Large intestine (tissue), 12 donors: ENCODE measurements around the gene ERCC6L2. TPM values are rescaled to one million over a fixed set of nuclear protein-coding genes. Genes with fewer than 3 reads are reported as not detected.

Experiments
- DNase-seq, 2 donors: peaks; one replicate each; pipeline versions ENCODE4 v3.0.0 to v3.0.0-alpha.2; 2013
- H3K27ac ChIP-seq: one replicate; pipeline ENCODE4 v1.5.1; 2013; ENCODE audit warnings: low read length
- H3K27me3 ChIP-seq: 2 replicates; pipeline ENCODE4 v1.6.1; 2013; ENCODE audit warnings: low read length; ENCODE audit not compliant: control insufficient read depth, insufficient read depth
- H3K36me3 ChIP-seq: 2 replicates; pipeline ENCODE4 v1.6.1; 2013; ENCODE audit warnings: low read length; ENCODE audit not compliant: control insufficient read depth, insufficient read depth
- H3K4me1 ChIP-seq: one replicate; pipeline ENCODE4 v1.6.1; 2013; ENCODE audit warnings: low read length; ENCODE audit not compliant: control insufficient read depth, insufficient read depth
- H3K4me3 ChIP-seq: one replicate; pipeline ENCODE4 v1.5.1; 2013; ENCODE audit warnings: low read length
- H3K9me3 ChIP-seq: one replicate; pipeline ENCODE4 v1.6.1; 2013; ENCODE audit warnings: mild to moderate bottlenecking, low read depth, low read length, moderate library complexity; ENCODE audit not compliant: control insufficient read depth
- WGBS: methylation state at CpG from one replicate; pipeline ENCODE4 v1.1.5; 2013; ENCODE audit warnings: low lambda C conversion rate; ENCODE audit not compliant: insufficient coverage; 5-methylcytosine and 5-hydroxymethylcytosine counted together
- long read RNA-seq, 11 donors: transcript quantifications; one replicate each; lab custom pipeline, GENCODE V29; 2026
- polyA plus RNA-seq: library from polyadenylated mRNA; unstranded; fragments of 120-200 nt; gene quantifications from one replicate; pipeline ENCODE4 v1.2.1, GENCODE V29; 2013

Gene ERCC6L2, protein sequence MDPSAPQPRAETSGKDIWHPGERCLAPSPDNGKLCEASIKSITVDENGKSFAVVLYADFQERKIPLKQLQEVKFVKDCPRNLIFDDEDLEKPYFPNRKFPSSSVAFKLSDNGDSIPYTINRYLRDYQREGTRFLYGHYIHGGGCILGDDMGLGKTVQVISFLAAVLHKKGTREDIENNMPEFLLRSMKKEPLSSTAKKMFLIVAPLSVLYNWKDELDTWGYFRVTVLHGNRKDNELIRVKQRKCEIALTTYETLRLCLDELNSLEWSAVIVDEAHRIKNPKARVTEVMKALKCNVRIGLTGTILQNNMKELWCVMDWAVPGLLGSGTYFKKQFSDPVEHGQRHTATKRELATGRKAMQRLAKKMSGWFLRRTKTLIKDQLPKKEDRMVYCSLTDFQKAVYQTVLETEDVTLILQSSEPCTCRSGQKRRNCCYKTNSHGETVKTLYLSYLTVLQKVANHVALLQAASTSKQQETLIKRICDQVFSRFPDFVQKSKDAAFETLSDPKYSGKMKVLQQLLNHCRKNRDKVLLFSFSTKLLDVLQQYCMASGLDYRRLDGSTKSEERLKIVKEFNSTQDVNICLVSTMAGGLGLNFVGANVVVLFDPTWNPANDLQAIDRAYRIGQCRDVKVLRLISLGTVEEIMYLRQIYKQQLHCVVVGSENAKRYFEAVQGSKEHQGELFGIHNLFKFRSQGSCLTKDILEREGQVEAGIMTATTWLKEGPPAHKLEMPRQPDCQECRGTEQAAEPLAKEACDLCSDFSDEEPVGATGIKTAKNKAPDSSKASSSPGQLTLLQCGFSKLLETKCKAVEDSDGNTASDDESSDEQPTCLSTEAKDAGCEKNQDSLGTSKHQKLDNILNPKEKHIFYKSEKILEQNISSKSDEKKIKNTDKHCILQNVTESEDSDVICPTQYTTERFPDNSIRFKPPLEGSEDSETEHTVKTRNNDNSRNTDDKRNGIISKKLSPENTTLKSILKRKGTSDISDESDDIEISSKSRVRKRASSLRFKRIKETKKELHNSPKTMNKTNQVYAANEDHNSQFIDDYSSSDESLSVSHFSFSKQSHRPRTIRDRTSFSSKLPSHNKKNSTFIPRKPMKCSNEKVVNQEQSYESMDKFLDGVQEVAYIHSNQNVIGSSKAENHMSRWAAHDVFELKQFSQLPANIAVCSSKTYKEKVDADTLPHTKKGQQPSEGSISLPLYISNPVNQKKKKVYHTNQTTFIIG (N-terminal part only)
- 29.2 TPM for polyA plus RNA-seq
- long read RNA-seq, donor 1 = 0 reads
- long read RNA-seq, donor 2, full-length matches to known transcripts = 1 of 7 reads
- long read RNA-seq, donor 2, partial matches to known transcripts = 6 of 7 reads
- long read RNA-seq, donor 2, other reads (novel, unspliced or antisense) = 0 of 7 reads
- long read RNA-seq, donor 3 = 0 reads
- long read RNA-seq, donor 4 = 0 reads
- long read RNA-seq, donor 5 = 0 reads
- long read RNA-seq, donor 6, partial matches to known transcripts = 11 of 12 reads
- long read RNA-seq, donor 6, other reads (novel, unspliced or antisense) = 0 of 12 reads
- long read RNA-seq, donor 7, partial matches to known transcripts = 0 of 1 reads
- long read RNA-seq, donor 7, other reads (novel, unspliced or antisense) = 0 of 1 reads
- long read RNA-seq, donor 8, full-length matches to known transcripts = 1 of 1 reads
- long read RNA-seq, donor 8, partial matches to known transcripts = 0 of 1 reads
- long read RNA-seq, donor 8, other reads (novel, unspliced or antisense) = 0 of 1 reads
- long read RNA-seq, donor 9, partial matches to known transcripts = 0 of 9 reads
- long read RNA-seq, donor 9, other reads (novel, unspliced or antisense) = 9 of 9 reads
- long read RNA-seq, donor 10, partial matches to known transcripts = 5 of 5 reads
- long read RNA-seq, donor 10, other reads (novel, unspliced or antisense) = 0 of 5 reads
- long read RNA-seq, donor 11 = 0 reads

DNA sequence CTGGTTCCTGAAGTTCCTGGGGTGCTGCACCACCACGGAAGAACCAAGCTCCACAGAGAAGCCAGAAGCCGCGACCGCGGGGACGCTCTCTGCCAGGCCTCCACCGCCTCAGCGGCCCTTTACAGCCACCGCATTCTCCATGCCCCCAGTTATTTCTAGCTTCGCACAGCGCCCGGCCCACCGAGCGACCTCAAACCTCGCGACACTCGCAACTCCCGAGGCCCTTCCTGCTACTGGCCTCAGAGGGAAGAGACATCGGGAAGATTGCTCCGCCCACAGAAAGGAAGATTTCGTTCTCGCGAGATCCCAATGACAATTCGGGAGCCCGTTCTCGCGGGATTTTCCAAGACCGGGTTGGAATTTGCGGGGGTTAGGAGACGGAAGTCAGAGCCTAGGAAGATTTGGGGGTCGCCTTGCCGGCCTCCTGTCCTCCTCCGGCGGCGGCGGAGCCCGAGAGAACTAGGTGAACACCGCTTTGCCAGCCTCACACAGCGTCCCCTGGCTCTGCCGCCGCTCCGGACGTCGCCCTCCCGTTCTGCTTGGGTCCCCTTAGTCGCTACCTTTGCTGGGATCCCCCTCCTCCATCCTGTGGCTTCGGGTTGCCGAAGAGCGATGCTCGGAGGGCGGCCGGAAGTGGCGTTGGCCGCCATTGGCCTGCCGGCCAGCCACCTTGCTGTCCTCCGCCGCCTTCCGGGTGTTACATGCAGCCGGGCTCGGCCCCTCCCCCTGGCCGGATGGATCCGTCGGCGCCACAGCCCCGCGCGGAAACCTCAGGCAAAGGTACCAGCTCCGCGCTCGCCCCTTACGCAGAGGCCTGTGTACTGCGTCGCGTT, at the start of gene ERCC6L2:
ERCC6L2 (plus strand) TSS at position 387 of the 833 bp plus-strand sequence; CDS start at position 735, 348 bp downstream.
- H3K27me3 ChIP-seq = no peaks in the 10 kb centered on the region
- peaks cover 3% of the 10 kb centered on the region for H3K36me3 ChIP-seq
- no peak within 1 kb of the TSS for H3K4me3 ChIP-seq
- H3K9me3 ChIP-seq = no peaks in the 10 kb centered on the region
- peak; percentile 96 to 98 for DNase-seq
- H3K4me1 ChIP-seq = peaks cover 11% of the 10 kb centered on the region
- H3K27ac ChIP-seq = no peak within 1 kb of the TSS
- WGBS = 0% methylated on average over 6 of the region's 74 CpGs

DNA sequence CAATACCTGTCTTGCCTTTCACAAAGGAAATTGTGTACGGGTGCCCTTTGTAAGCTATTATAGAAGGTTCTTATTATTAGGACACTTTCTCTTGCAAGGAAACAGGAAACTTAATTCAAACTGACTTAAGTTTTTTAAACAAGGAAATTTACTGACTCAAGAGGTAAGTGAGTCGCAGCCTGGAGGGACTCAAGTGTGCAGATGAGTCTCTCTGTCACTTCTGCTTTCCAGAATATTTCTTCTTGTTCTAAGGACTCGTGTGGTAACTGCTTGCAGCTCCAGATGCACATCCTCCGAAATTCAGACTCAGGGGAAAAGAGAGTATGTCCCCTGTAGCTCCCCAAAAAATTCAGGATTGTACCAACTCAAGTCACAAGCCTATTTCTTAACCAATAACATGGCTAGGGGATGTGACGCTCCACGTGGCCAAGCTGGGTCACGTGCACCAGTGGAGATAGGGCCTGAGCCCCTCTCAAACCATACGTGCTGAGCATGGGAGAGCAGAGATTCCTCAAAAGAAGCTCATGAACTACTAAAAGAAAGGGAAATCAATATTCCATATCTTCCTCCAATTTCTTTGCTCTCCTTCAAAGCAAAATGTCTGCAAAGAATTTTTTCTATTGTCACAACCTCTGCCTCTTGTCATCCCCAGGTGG, 49.2 kb upstream of the ERCC6L2 start:
- H3K27ac ChIP-seq = no peak overlapping the region
- no peaks in the 10 kb centered on the region for H3K27me3 ChIP-seq
- no peaks in the 10 kb centered on the region for H3K4me1 ChIP-seq
- no peak for DNase-seq
- H3K9me3 ChIP-seq = no peaks in the 10 kb centered on the region
- H3K4me3 ChIP-seq = no peak overlapping the region
- WGBS = no CpG with 5 or more reads among the region's 8 CpGs
- no peaks in the 10 kb centered on the region for H3K36me3 ChIP-seq

DNA sequence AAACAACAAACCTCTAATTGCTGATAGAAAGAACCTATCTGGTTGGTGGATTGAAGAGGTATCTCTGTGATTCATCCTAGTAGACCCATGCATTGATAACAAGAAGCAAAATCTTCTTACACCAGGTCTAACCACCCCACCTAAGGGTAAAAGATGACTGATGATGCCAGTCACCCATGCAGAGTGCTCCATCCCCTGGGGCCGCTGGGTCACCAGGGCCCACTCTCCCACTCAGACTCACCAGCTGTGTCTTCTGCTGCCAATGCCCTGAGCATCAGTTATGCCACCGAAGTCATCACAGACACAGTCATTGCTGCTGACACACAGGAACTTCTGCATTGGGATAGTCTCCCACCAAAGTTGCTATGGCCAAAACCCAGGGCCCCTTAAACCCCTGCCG, 44.7 kb upstream of the ERCC6L2 start:
- DNase-seq = no peak
- Histone ChIP-seq H3K4me1 (no peaks in the 10 kb centered on the region), H3K9me3 (no peaks in the 10 kb centered on the region), H3K4me3 (no peak overlapping the region), H3K27me3 (no peaks in the 10 kb centered on the region), H3K36me3 (no peaks in the 10 kb centered on the region), H3K27ac (no peak overlapping the region)
- no CpG with 5 or more reads among the region's 3 CpGs for WGBS

DNA sequence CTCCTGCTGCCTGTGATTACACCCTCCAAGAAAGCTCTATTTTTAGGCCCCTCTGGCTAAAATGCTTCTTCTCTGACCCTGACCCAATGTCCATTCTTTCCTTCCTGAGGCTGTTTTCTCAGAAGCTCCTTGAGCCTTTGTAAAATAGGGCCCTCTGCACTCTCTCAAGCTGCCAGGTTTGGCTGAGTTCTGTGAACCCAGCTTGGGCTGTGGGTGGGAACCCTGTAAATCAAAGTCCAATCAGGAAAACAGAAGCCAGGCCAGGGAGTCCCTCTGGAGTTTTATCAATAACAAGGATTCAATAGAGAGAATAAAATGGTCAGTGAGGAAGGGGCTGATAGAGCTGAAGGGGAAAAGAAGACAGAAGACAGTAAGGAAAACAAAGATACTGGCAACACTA, 43.7 kb upstream of the ERCC6L2 start:
- Histone ChIP-seq H3K9me3 (no peaks in the 10 kb centered on the region), H3K36me3 (no peaks in the 10 kb centered on the region), H3K27me3 (no peaks in the 10 kb centered on the region), H3K27ac (no peak overlapping the region), H3K4me1 (no peaks in the 10 kb centered on the region), H3K4me3 (no peak overlapping the region)
- DNase-seq = no peak

DNA sequence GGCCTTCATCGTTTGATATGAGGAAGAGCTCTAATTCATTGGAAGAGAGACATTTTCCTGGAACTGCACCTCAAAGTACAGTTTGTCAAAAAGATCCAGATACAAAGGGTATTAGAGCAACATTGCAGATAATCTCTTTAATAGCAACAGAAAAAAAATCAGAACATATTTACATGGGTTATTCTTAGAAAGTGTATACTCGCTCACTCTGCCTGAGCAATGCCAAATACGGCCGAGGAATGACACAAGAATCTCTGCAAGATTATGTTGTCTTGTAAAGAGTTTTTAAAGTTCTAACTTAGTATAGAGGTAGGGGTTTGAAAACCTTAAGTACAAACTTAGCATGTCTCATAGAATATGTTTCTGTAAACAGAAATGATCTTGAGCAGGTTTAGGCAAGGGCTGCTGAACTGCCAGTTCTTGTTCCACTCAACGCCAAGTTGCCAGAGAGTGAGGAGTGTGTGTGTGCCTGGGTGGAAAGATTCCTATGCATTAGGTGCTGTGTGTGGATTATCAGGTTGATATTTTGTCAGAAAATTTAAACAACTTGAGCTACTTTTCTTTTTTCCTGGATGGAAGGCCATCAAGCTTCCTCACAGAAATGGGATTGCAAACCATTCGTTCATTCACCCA, 41.8 kb upstream of the ERCC6L2 start:
- no peak overlapping the region for H3K4me3 ChIP-seq
- no peaks in the 10 kb centered on the region for H3K36me3 ChIP-seq
- H3K27ac ChIP-seq = no peak overlapping the region
- no peaks in the 10 kb centered on the region for H3K4me1 ChIP-seq
- no peaks in the 10 kb centered on the region for H3K27me3 ChIP-seq
- H3K9me3 ChIP-seq = no peaks in the 10 kb centered on the region
- 90% methylated on average over 4 of the region's 6 CpGs for WGBS
- no peak for DNase-seq

DNA sequence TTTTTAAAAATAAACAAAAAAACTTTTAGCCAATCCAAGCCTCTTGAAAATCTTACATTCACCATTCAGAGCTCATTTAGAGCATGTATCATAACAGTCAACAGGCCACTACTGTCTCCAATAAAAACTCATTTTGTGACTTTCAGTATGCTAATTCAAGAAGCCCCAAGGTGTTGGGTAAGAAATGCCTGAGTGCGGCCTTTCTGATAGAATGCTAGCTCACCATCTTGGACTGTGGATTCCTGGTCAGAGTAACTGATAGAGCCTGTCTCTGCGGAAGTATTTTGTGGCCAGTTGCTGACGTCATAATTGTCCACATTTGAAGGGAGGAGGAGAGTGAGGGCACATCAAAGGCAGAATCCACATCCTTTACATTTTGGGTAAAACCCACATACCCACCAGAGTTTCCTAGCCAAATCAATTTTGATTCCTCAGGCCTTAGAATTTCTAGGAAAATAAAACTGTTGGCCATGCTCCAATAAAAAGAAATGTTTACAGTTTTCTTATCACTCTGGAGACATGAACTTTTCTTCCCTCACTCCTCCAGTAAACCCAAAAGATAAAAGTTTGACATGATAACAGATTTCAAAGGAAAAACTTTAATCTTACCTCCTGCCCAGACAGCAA, 41.1 kb upstream of the ERCC6L2 start:
- peak in 1 of 2 donors; percentile 56 for DNase-seq
- no CpG with 5 or more reads among the region's 3 CpGs for WGBS
- no peaks in the 10 kb centered on the region for H3K27me3 ChIP-seq
- no peak overlapping the region for H3K27ac ChIP-seq
- no peaks in the 10 kb centered on the region for H3K4me1 ChIP-seq
- H3K9me3 ChIP-seq = no peaks in the 10 kb centered on the region
- no peaks in the 10 kb centered on the region for H3K36me3 ChIP-seq
- no peak overlapping the region for H3K4me3 ChIP-seq

DNA sequence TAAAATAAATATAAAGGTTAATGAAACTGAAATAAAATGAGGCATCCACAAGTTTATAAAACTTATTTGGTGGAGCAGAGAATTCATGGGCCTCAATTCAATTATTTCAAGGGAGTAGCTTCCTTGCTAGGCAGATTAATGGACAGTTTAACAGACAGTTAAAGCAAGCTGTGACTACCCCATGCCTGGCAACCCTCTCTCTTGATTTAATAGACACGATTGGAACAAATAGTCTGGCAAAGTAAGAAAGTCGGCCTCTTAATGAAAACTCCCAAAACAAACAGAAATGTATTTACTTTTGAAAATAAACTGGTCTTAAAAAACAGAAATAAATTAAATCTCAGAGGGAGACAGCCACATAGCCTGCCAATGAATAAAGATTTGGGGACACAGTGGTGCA, 40.1 kb upstream of the ERCC6L2 start:
- no peaks in the 10 kb centered on the region for H3K9me3 ChIP-seq
- no peaks in the 10 kb centered on the region for H3K27me3 ChIP-seq
- WGBS = 83% methylated on average over 2 of the region's 2 CpGs
- H3K4me3 ChIP-seq = no peak overlapping the region
- H3K27ac ChIP-seq = no peak overlapping the region
- H3K4me1 ChIP-seq = no peaks in the 10 kb centered on the region
- no peak for DNase-seq
- no peaks in the 10 kb centered on the region for H3K36me3 ChIP-seq

DNA sequence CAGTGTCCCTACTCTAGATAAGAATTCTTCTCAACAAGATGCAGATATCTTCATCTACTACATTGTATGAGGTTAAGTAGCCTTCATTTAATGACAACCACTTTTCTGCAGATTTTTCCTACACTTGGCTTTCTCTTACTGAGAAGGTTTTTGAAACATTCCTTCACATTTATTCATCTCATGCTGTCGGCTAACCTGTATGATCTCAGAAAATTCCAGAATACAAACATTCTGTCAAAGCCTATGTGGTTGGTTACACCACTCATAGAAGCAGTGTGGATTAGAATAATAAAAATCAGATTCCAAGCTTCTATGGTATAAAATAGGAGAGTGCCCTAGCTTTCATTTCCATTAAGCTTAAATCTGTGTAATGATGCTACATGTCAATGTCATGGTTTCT, 39.4 kb upstream of the ERCC6L2 start:
- H3K27me3 ChIP-seq = no peaks in the 10 kb centered on the region
- no peaks in the 10 kb centered on the region for H3K4me1 ChIP-seq
- no peaks in the 10 kb centered on the region for H3K9me3 ChIP-seq
- no peak overlapping the region for H3K27ac ChIP-seq
- no peaks in the 10 kb centered on the region for H3K36me3 ChIP-seq
- 86% methylated on average over 1 of the region's 1 CpG for WGBS
- no peak overlapping the region for H3K4me3 ChIP-seq
- DNase-seq = no peak
